Mesothelial cell of epicardium (in vitro differentiated cells): ENCODE results near the gene CCR9. TPM values are rescaled to one million over a fixed set of nuclear protein-coding genes. Genes with fewer than 3 reads are reported as not detected.

Experiments used
- DNase-seq, 2 experiments: peaks; one replicate each; pipeline ENCODE4 v3.0.0; 2021; ENCODE audit warnings: low spot score in 2 of 2; ENCODE audit not compliant: unreplicated experiment in 2 of 2
- H3K27ac Mint-ChIP-seq: 2 replicates; pipeline ENCODE4 v1.8.0; 2021; ENCODE audit warnings: mixed read lengths
- H3K27me3 Mint-ChIP-seq: 2 replicates; pipeline ENCODE4 v1.8.0; 2021; ENCODE audit warnings: low read depth, mixed read lengths
- H3K36me3 Mint-ChIP-seq: 2 replicates; pipeline ENCODE4 v1.8.0; 2021; ENCODE audit warnings: mixed read lengths
- H3K4me1 Mint-ChIP-seq: 2 replicates; pipeline ENCODE4 v1.8.0; 2021; ENCODE audit warnings: mixed read lengths
- H3K4me3 Mint-ChIP-seq: 2 replicates; pipeline ENCODE4 v1.8.0; 2021; ENCODE audit warnings: mild to moderate bottlenecking, moderate library complexity, mixed read lengths
- H3K9me3 Mint-ChIP-seq: 2 replicates; pipeline ENCODE4 v1.8.0; 2021; ENCODE audit warnings: mixed read lengths
- total RNA-seq: library from RNA; stranded (reverse); gene quantifications from 3 replicates; pipeline ENCODE4 v1.2.1, GENCODE V29; 2021
- TF ChIP-seq, protein P1 (sequence below): fragments of 200-600 bp; sonication (generic); IDR thresholded peaks from one replicate; pipeline ENCODE4 v1.5.0; 2021; ENCODE audit warnings: antibody characterized with exemption; ENCODE audit not compliant: unreplicated experiment

CCR9 gene
- total RNA-seq, 1 donor from 2014 or later: not detected

GRCh38 chr3:45884368-45885201 lies 1.8 kb upstream of the CCR9 start:
- Mint-ChIP-seq H3K4me3 (no peak overlapping the region), H3K27me3 (peaks cover 22% of the 10 kb centered on the region), H3K36me3 (no peaks in the 10 kb centered on the region), H3K9me3 (no peaks in the 10 kb centered on the region), H3K27ac (no peak overlapping the region), H3K4me1 (peaks cover 16% of the 10 kb centered on the region)
- DNase-seq: no peak
- TF ChIP-seq, protein P1, sequence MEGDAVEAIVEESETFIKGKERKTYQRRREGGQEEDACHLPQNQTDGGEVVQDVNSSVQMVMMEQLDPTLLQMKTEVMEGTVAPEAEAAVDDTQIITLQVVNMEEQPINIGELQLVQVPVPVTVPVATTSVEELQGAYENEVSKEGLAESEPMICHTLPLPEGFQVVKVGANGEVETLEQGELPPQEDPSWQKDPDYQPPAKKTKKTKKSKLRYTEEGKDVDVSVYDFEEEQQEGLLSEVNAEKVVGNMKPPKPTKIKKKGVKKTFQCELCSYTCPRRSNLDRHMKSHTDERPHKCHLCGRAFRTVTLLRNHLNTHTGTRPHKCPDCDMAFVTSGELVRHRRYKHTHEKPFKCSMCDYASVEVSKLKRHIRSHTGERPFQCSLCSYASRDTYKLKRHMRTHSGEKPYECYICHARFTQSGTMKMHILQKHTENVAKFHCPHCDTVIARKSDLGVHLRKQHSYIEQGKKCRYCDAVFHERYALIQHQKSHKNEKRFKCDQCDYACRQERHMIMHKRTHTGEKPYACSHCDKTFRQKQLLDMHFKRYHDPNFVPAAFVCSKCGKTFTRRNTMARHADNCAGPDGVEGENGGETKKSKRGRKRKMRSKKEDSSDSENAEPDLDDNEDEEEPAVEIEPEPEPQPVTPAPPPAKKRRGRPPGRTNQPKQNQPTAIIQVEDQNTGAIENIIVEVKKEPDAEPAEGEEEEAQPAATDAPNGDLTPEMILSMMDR: no peak

- TF ChIP-seq, protein P1: no peak
- Mint-ChIP-seq H3K9me3 (no peaks in the 10 kb centered on the region), H3K4me1 (peaks cover 16% of the 10 kb centered on the region), H3K27ac (no peak overlapping the region), H3K36me3 (no peaks in the 10 kb centered on the region), H3K4me3 (no peak overlapping the region), H3K27me3 (peaks cover 20% of the 10 kb centered on the region)
- DNase-seq: no peak
Observed at GRCh38 chr3:45887285-45887684, 942 bp downstream of the CCR9 start.

- Mint-ChIP-seq H3K27ac (peak overlapping the region; percentile 51), H3K4me3 (no peak overlapping the region), H3K9me3 (no peaks in the 10 kb centered on the region), H3K4me1 (peaks cover 16% of the 10 kb centered on the region), H3K27me3 (peaks cover 19% of the 10 kb centered on the region), H3K36me3 (no peaks in the 10 kb centered on the region)
- DNase-seq: no peak
- TF ChIP-seq, protein P1: no peak
Observed at GRCh38 chr3:45887759-45888511, 1.6 kb downstream of the CCR9 start.

DNA sequence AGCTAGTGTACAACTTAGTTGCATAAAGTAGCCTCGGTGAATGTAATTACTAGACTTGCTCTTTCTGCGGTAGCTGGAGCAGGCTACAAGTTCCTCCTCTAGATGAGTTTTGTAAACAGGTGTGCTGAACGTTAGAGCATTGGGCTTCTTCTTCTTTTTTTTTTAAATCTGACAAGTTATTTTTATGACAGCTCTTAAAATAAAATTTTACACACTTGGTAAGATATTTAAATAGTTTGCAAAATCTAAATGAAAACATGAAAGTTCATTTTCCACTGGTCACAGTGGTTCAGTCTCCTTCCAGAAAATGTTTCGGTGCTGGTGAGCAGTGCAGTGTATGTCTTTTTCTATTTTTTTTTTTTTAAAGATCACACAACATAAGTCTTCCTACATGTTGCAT lies 3.0 kb downstream of the CCR9 start:
- peaks cover 19% of the 10 kb centered on the region for H3K4me1 Mint-ChIP-seq
- H3K27ac Mint-ChIP-seq: no peak overlapping the region
- peaks cover 8% of the 10 kb centered on the region for H3K27me3 Mint-ChIP-seq
- no peak overlapping the region for H3K4me3 Mint-ChIP-seq
- H3K36me3 Mint-ChIP-seq: no peaks in the 10 kb centered on the region
- no peaks in the 10 kb centered on the region for H3K9me3 Mint-ChIP-seq
- no peak for DNase-seq
- TF ChIP-seq, protein P1: no peak

- Mint-ChIP-seq H3K9me3 (no peaks in the 10 kb centered on the region), H3K27ac (peak overlapping the region; percentile 43), H3K27me3 (peaks cover 2% of the 10 kb centered on the region), H3K36me3 (no peaks in the 10 kb centered on the region), H3K4me1 (peaks cover 27% of the 10 kb centered on the region), H3K4me3 (no peak overlapping the region)
- no peak for DNase-seq
- TF ChIP-seq, protein P1: no peak
Observed at GRCh38 chr3:45890405-45890804, 4.1 kb downstream of the CCR9 start.
